Iris pigment epithelial cell (primary cell): ENCODE data around the gene SAMD4A.
"Not testable (repeated sequence)": the region's sequence is repeated elsewhere in the genome, so short reads cannot be mapped to it uniquely, and the experiment has no call there.

Experiments
- DNase-seq: peaks from one replicate; pipeline ENCODE4 v3.0.0-alpha.2; 2011; ENCODE audit warnings: low read depth

SAMD4A gene

DNA sequence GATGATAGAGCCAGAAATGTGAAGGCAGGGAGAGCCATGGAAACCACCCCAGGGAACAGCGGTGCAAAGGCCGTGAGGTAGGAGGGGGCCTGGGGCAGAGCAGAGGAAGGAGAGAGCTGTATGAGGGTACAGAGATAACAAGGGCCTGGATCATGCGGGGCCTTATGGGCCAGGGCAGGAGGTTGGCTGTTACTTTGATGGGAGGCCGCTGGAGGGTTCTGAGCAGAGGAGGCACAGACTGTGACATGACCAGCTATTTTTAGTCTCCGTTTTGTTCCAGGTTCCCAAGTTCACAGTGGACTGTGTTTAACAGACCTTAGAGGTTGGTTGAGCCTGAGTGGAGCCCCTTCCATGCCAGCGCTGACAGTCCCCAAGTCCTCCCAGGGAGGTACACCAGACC, 217.1 kb downstream of the SAMD4A start:
- no peak for DNase-seq

GRCh38 chr14:54784657-54785056, 217.7 kb downstream of the SAMD4A start:
- DNase-seq: no peak

DNA sequence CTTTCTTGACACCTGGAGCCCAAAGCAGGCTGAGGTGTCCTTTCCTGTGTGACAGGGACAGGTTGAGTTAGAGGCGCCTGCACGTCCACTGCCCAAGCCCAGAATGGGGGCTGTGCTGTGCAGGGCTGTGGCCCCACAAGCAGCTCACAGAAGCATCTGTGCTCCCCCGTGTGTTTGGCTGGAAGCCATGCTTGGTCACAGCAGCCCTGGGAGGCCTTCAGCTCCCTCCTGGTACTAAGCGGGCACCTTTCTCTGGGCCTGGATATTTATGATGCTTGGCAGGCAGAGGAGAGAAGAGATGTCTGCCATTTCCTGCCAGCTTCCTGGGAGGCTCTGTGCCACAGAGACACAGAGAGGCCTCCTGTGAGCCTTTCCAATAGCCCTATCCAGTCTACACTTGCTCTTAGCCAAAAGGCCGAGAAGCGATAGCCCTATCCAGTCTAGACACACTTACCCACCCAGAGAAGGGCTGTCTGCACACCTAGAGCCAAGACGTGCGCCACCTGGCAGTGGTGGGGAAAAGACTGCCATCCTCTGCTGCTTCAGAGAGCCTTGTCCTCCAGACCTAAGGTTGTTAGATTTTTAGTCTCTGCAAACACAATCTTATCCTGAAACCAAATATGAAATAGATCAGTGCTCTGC, 218.3 kb downstream of the SAMD4A start:
- no peak for DNase-seq

- DNase-seq: no peak
Measured at GRCh38 chr14:54785778-54786770, 219.1 kb downstream of the SAMD4A start.

DNA sequence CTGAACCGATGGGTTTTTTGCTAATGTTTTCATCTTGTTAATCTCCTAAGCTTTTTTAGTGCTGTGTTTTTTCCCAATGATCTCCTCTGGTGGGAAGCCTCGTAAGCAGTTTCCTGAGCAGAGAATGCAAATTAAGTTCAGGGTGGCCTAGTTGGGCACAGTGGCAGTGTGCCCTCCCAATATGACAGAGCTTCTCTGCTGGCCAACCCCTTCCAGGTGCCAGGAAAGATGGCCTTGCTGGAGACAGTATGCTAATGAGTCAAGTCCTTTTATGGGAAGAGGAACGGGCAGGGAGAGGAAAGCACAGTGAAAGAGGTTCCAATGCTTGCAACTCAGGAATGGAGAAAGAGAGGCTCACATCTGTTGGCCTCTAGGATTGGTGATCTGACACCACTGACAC, 219.9 kb downstream of the SAMD4A start:
- DNase-seq: no peak

- DNase-seq: no peak
Measured at GRCh38 chr14:54787261-54787660, 220.3 kb downstream of the SAMD4A start.

DNA sequence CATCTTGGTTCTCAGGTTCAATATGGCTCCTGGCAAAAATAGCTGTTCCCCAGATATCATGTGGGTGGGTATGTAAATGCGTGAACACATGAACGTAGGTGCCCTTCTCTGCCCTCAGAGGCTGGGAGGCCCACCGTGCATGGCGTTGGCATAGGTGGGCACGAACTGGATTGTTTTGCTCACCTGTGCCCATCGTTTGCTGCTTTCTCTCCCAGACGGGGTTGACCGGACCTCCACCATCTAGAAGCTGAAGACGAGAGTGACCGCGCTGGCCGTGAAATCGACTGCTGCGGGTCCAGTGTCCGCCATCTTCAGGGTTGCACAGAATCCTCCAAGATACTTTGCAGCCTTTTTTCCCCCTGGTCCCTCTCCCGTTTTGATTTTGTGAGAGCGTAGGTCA, 221.8 kb downstream of the SAMD4A start:
- no peak for DNase-seq

- no peak for DNase-seq
Measured at GRCh38 chr14:54789166-54789565, 222.2 kb downstream of the SAMD4A start.

DNA sequence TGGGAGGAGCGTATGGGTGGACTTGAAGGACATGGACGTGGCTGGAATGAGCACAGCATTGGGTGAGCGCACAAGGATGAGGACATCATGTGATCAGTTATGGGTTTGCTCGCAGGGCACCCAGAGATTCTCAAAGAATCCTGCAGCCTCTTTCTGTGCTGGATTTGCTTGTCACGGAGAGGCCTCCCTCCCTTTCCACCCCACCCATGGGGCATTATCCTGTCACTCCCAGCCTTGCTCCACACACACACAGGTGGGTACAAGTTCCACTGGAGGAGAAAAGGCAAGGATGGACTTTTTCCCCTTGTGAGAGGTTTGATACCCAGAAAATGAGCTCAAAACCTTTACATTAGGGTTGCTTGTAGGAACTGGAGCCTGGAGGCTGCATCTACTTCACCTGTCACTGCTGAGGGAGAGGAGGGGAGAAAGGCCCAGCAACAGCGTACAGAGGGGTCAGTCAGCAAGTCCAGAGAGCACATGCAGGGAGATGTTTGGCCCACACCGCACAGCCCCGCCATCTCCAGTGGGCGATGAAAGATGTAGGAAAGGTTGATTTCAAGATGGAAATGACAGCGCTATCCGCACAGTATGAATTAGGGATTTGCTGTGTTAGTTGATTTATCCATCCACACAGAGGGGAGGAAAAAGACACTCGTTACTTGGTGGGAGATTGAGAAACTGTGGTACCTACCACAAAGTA, 223.0 kb downstream of the SAMD4A start:
- DNase-seq: no peak

DNA sequence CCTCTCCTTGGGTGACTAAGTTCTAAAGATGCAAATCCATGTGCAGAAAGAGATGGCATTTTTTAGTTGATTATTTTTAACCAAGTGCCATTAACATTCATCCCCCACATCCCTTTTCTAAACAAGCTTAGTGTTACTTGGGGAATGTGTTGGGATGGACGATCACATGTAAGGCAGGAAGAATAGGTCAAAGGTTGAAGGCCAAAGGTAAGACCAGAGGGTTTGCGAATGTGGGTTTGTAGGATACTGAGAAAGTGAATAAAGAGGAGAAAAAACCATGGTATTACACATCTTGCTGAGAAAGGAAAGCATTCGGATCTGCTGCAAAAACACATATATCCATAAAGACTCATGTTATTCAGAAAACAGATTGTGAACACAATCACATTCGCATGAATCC, 224.1 kb downstream of the SAMD4A start:
- DNase-seq: no peak

- DNase-seq: no peak
Measured at GRCh38 chr14:54792288-54792687, 225.4 kb downstream of the SAMD4A start.

DNA sequence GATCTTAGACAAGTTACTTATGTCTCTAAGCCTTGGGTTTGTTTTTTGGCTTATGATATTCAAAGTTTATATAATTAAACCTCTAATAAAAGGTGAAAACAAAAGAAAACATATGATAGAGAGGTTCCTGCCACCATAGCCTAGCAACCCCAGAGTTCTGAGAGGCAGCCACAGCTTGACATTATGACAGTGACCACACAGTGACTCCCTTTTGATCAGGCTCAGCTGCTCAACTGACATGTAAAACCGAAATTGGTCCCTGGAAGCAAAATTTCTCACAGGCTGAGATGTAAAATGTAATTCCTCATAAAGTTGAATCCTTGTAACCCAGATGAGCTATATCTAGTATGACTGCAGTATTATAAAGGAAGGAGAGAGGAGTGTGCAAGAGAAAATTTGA, 227.2 kb downstream of the SAMD4A start:
- no peak for DNase-seq

DNA sequence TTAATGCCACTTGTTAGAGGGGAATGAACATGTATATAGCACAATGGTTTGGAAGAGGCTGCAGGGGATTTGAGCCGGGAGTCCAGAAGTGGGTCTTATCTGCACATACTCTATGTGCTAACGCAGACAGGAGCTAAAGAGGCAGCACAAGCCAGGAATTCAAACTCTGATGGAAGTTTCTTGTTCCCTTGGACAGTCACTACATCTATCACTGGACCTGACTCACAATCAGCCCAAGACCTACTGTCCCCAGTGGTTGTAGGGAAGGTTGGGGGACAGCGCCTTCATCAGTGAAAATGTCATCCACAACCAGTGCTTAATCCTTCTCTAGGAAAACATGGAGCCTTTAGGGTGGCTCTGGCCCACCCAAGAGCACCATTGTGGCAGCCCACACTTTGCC, 227.9 kb downstream of the SAMD4A start:
- DNase-seq: no peak

DNA sequence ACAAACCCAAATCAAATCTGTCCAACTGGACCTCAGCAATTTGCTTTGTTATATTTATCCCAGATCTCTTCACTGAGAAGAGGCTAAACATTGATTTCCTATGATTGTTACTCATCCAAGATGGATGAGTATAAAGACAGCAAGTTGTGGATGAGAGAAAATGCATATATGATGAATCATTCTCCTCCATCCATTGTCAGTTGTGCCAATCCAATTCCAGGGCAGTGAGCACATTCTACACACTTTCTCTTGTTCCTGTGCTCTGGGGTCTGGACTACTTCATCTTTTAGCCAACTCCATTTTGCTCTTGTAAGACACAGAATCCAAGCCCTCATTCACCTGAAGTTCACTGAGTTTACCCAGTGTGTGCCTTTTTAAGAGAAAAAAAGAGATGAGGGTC, 230.0 kb downstream of the SAMD4A start:
- DNase-seq: peak; percentile 72

DNA sequence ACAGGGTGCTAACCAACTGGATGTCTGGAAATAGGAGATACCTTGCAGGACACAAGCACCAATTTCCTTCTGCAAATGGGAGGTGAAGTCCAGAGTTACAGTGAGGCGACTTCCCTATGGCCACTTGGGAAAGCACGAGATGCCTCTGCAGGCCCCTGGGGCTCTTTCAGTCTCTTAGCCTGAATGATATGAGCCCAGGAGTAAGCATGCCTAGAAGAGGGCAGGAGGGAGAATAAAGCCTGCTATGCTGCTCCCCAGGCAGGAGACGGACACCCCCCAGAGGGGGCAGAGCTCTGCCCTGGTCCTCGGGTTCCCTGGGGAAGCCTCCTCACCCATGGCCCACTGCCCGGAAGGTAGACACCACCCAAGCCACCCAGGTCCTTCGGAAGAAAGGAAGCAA, 230.6 kb downstream of the SAMD4A start:
- no peak for DNase-seq

DNA sequence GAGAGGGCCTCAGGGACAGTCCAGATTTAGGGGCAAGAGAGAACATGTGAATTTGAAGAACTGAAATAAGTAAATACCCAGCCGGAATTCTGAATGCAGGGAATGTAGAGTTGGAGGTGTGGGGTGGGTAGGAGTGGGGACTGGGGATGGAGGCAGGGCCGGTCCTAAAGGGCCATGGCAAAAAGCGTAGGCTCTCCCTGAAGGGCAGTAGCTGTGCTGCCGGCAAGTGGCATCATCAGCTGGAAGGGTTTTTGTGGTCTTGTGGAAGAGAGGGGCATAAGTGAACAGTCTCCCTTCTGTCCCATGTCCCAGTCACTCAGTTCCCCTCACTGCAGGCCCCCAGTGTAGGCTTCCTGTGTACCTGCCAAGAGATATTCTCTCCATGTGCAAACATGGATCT, 231.1 kb downstream of the SAMD4A start:
- DNase-seq: no peak

DNA sequence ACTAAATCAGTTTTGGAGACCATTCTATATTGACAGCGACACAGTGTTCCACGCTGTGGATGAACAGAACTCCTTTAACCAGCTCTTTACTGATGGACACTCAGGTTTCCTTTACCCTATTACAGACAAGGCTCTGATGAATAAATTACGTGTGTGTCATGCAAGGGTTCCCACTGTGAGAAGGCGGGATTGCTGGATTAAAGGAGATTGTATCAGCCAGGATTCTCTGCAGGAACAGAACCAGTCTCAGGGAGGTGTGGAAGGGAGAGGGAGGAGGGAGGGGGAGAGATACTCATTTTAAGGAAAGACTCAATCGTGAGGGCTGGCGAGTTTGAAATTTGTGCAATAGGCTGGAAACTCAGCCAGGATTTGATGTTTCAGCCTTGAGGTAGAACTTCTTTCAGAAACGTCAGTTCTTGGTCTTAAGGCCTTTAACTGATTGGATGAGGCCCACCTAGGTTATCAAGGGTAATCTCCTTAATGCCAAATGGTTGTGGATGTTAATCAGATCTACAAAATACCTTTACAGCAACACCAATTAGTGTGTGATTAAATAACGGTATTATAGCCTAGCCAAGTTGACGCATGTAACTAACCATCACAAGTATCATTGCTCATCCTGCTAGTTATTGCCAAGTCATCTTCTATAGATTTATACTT, 231.7 kb downstream of the SAMD4A start:
- DNase-seq: no peak

- not testable (repeated sequence) for DNase-seq
Measured at GRCh38 chr14:54801482-54801881, 234.6 kb downstream of the SAMD4A start.

DNA sequence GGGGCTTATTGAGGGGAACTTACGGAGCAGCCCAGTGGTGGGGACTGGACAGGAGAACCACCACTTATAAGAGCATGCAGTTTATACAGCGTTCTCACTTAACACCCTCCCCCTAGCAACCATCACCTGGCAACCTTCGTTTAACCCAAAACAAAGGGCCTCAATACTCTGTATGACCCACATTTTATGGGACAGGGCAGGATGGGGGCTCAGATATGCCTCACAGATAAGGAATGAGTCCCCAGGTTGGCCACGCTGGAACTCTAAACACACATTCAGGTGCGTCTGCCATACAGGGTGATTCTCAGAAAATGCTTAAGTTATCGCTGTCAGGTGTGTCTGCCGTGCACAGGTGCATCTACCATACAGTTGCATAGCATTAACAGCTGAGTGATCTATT, 236.5 kb downstream of the SAMD4A start:
- no peak for DNase-seq

- no peak for DNase-seq
Measured at GRCh38 chr14:54803926-54804537, 237.1 kb downstream of the SAMD4A start.

GRCh38 chr14:54804538-54805041, 237.7 kb downstream of the SAMD4A start:
- no peak for DNase-seq

- DNase-seq: no peak
Measured at GRCh38 chr14:54805070-54805444, 238.1 kb downstream of the SAMD4A start.
